ENCODE results near the gene CREBBP. TPM values are rescaled to one million over a fixed set of nuclear protein-coding genes. Genes with fewer than 3 reads are reported as not detected.

CREBBP gene
- total RNA-seq, 6 donors from 2014 or later = 54.1 to 175 (median 99.2) TPM

DNA sequence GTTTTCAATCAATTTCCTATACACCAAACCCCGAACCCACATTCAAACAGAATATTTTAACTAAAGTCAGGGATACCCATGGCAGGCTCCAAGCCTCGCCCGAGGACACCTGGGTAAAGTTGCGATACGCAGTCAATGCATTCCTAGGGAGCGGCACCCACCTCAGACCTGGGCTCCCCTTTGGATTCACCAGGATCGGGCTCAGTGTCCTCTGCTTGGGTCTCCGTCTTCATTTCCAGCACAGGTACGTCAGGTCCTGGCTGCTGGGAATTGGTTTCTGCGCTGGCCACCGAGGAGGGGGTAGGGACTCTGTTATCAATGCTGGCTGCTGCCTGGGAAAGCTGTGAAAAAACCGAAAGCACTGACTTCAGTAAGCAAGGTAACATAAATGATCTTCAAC, 111.5 kb downstream of the CREBBP start:
- TF ChIP-seq POLR2A (IDR thresholded peaks at IDR 0.05) = no peak
- no peak for TF ChIP-seq CTCF (IDR thresholded peaks at IDR 0.05)
- no peak for TF ChIP-seq EP300 (IDR thresholded peaks at IDR 0.05)
- no peak for TF ChIP-seq POLR2AphosphoS5 (IDR thresholded peaks at IDR 0.05)
- ATAC-seq (ENCODE audit: low FRiP score in 2 of 2) = no peak
- Histone ChIP-seq H3K4me1 (peaks cover 0 to 5% (median 4%) of the 10 kb centered on the region in 4 donors), H3K27ac (no peak overlapping the region), H3K27me3 (no peaks in the 10 kb centered on the region), H3K4me3 (no peak overlapping the region), H3K36me3 (peaks cover 30 to 92% (median 81%) of the 10 kb centered on the region in 4 donors), H3K9me3 (no peaks in the 10 kb centered on the region)
- DNase-seq = no peak
- 95 to 97% methylated on average over 12 of the region's 12 CpGs for WGBS, 2 donors

DNA sequence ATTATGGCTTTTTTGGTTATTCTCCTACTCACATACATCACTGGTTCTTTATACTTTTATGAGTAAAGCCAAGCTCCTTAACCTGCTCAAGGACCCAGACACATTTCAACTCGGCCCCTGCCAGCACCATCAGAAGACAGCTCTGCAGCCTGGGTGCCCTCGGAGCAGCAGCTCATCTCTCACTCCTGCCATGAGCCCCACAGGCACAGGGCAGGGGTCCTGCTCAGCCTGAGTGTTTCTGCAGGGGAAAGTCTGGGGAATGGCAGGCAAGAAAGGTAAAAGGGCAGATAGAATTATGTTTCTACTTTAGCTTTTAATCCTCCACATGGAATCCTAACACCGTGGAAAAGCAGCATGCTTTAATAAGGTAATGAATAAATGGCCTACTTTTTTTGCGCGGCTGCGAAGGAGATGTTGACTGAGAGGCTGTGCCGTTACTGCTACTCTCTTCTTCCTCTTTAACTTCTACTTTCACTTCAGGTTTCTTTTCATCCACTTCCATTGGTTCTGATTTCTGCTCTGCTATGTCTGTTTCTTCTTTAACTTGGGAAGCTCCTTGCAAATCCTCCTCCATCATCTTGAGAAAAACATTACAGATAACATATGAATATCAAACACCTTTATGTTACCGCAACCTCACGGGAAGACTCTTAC, 113.1 kb downstream of the CREBBP start:
- DNase-seq (no peak), ATAC-seq (ENCODE audit: low FRiP score in 2 of 2) (no peak)
- no peak overlapping the region for H3K4me3 ChIP-seq
- H3K36me3 ChIP-seq = peaks cover 30 to 90% (median 77%) of the 10 kb centered on the region in 4 donors
- no peak for TF ChIP-seq CTCF (IDR thresholded peaks at IDR 0.05)
- TF ChIP-seq POLR2A (IDR thresholded peaks at IDR 0.05) = no peak
- no peak for TF ChIP-seq POLR2AphosphoS5 (IDR thresholded peaks at IDR 0.05)
- no peak for TF ChIP-seq EP300 (IDR thresholded peaks at IDR 0.05)
- no peaks in the 10 kb centered on the region for H3K27me3 ChIP-seq
- WGBS, 2 donors = 89 to 90% methylated on average over 9 of the region's 9 CpGs
- H3K4me1 ChIP-seq = peaks cover 0 to 4% (median 1%) of the 10 kb centered on the region in 4 donors
- H3K9me3 ChIP-seq = no peaks in the 10 kb centered on the region
- no peak overlapping the region for H3K27ac ChIP-seq

- Histone ChIP-seq H3K4me3 (no peak overlapping the region), H3K36me3 (peaks cover 30 to 95% (median 80%) of the 10 kb centered on the region in 4 donors), H3K9me3 (no peaks in the 10 kb centered on the region), H3K27me3 (no peaks in the 10 kb centered on the region), H3K27ac (no peak overlapping the region), H3K4me1 (no peaks in the 10 kb centered on the region)
- TF ChIP-seq POLR2A (IDR thresholded peaks at IDR 0.05) = no peak
- no peak for TF ChIP-seq CTCF (IDR thresholded peaks at IDR 0.05)
- TF ChIP-seq POLR2AphosphoS5 (IDR thresholded peaks at IDR 0.05) = no peak
- DNase-seq = no peak
- ATAC-seq (ENCODE audit: low FRiP score in 2 of 2) = no peak
- 96 to 98% methylated on average over 3 of the region's 3 CpGs for WGBS, 2 donors
These were observed 114.3 kb downstream of the CREBBP start for GRCh38 chr16:3766177-3766576.

DNA sequence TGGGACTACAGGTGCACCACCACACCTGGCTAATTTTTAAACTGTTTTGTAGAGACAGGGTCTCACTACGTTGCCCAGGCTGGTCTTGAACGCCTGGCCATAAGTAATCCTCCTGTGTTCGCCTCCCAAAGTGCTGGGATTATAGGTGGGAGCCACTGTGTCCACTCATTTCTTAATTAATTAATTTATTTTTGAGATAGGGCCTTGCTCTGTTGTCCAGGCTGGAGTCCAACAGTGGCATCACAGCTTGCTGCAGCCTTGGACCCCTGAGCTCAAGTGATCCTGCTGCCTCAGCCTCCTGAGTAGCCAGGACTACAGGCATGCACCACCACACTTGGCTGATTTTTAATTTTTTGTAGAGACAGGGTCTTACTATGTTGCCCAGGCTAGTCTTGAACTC, 116.1 kb downstream of the CREBBP start:
- Histone ChIP-seq H3K36me3 (peaks cover 19 to 86% (median 72%) of the 10 kb centered on the region in 4 donors), H3K4me1 (no peaks in the 10 kb centered on the region), H3K4me3 (no peak overlapping the region), H3K27me3 (no peaks in the 10 kb centered on the region), H3K27ac (no peak overlapping the region), H3K9me3 (no peaks in the 10 kb centered on the region)
- WGBS, 2 donors = 95 to 100% methylated on average over 3 of the region's 3 CpGs
- DNase-seq = no peak
- no peak for ATAC-seq (ENCODE audit: low FRiP score in 2 of 2)
- TF ChIP-seq POLR2AphosphoS5 (IDR thresholded peaks at IDR 0.05) (no peak), CTCF (IDR thresholded peaks at IDR 0.05) (no peak), EP300 (IDR thresholded peaks at IDR 0.05) (no peak), POLR2A (IDR thresholded peaks at IDR 0.05) (no peak)

Measured in upper lobe of left lung (tissue), 6 donors.